HEK293 (cell line): Measurements from ENCODE around the gene CDC37L1.

Experiments
- BCL11A ChIP-seq: fragments of 450-650 bp; formaldehyde crosslinking; IDR thresholded peaks from 2 replicates; pipeline ENCODE4 v1.5.1; 2016; ENCODE audit warnings: low read depth, missing biosample characterization, missing genetic modification characterization
- KLF8 ChIP-seq: fragments of 450-650 bp; formaldehyde crosslinking; IDR thresholded peaks from 2 replicates; pipeline ENCODE4 v1.5.1; 2016; ENCODE audit warnings: missing biosample characterization, missing genetic modification characterization
- MYNN ChIP-seq: fragments of 450-650 bp; formaldehyde crosslinking; IDR thresholded peaks from 2 replicates; pipeline ENCODE4 v1.5.1; 2016; ENCODE audit warnings: missing biosample characterization, missing genetic modification characterization, borderline replicate concordance
- PATZ1 ChIP-seq: fragments of 450-650 bp; formaldehyde crosslinking; IDR thresholded peaks from 2 replicates; pipeline ENCODE4 v1.5.1; 2016; ENCODE audit warnings: missing biosample characterization, missing genetic modification characterization
- SP7 ChIP-seq: fragments of 450-650 bp; formaldehyde crosslinking; IDR thresholded peaks from 2 replicates; pipeline ENCODE4 v1.5.1; 2016; ENCODE audit warnings: missing biosample characterization, missing genetic modification characterization
- ZBTB17 ChIP-seq: fragments of 450-650 bp; formaldehyde crosslinking; IDR thresholded peaks from 2 replicates; pipeline ENCODE4 v1.5.1; 2016; ENCODE audit warnings: missing biosample characterization, missing genetic modification characterization
- ZBTB48 ChIP-seq: fragments of 450-650 bp; formaldehyde crosslinking; IDR thresholded peaks from 2 replicates; pipeline ENCODE4 v1.5.1; 2016; ENCODE audit warnings: missing biosample characterization, missing genetic modification characterization
- ZFHX2 ChIP-seq: fragments of 450-650 bp; formaldehyde crosslinking; conservative IDR thresholded peaks from 2 replicates; pipeline ENCODE4 v1.5.1; 2016; ENCODE audit warnings: missing biosample characterization, missing genetic modification characterization
- ZFP41 ChIP-seq: fragments of 450-650 bp; formaldehyde crosslinking; IDR thresholded peaks from 2 replicates; pipeline ENCODE4 v1.5.1; 2016; ENCODE audit warnings: missing biosample characterization, missing genetic modification characterization, borderline replicate concordance
- ZNF239 ChIP-seq: fragments of 450-650 bp; formaldehyde crosslinking; IDR thresholded peaks from 2 replicates; pipeline ENCODE4 v1.5.1; 2016; ENCODE audit warnings: missing biosample characterization, missing genetic modification characterization
- ZNF391 ChIP-seq: fragments of 450-650 bp; formaldehyde crosslinking; IDR thresholded peaks from 2 replicates; pipeline ENCODE4 v1.5.1; 2016; ENCODE audit warnings: low read depth, missing biosample characterization, missing genetic modification characterization, borderline replicate concordance
- ZNF501 ChIP-seq: fragments of 450-650 bp; formaldehyde crosslinking; IDR thresholded peaks from 2 replicates; pipeline ENCODE4 v1.5.1; 2016; ENCODE audit warnings: missing biosample characterization, missing genetic modification characterization
- ZNF514 ChIP-seq: fragments of 450-650 bp; formaldehyde crosslinking; IDR thresholded peaks from 2 replicates; pipeline ENCODE4 v1.5.1; 2016; ENCODE audit warnings: missing biosample characterization, missing genetic modification characterization
- ZNF549 ChIP-seq: fragments of 450-650 bp; IDR thresholded peaks from 2 replicates; pipeline ENCODE4 v1.5.1; 2018; ENCODE audit warnings: missing biosample characterization, missing genetic modification characterization, mild to moderate bottlenecking, inconsistent platforms, moderate library complexity
- ZNF600 ChIP-seq: fragments of 450-650 bp; formaldehyde crosslinking; IDR thresholded peaks from 2 replicates; pipeline ENCODE4 v1.5.1; 2016; ENCODE audit warnings: missing biosample characterization, missing genetic modification characterization
- ZNF777 ChIP-seq: fragments of 450-650 bp; formaldehyde crosslinking; IDR thresholded peaks from 2 replicates; pipeline ENCODE4 v1.5.1; 2017; ENCODE audit warnings: missing biosample characterization, missing genetic modification characterization, borderline replicate concordance
- ZNF785 ChIP-seq: fragments of 450-650 bp; formaldehyde crosslinking; IDR thresholded peaks from 2 replicates; pipeline ENCODE4 v1.5.1; 2016; ENCODE audit warnings: missing biosample characterization, missing genetic modification characterization
- ZXDB ChIP-seq: fragments of 450-650 bp; formaldehyde crosslinking; IDR thresholded peaks from 2 replicates; pipeline ENCODE4 v1.5.1; 2016; ENCODE audit warnings: missing biosample characterization, missing genetic modification characterization
- TF ChIP-seq, protein P1 (sequence below): fragments of 450-650 bp; formaldehyde crosslinking; conservative IDR thresholded peaks from 2 replicates; pipeline ENCODE4 v1.5.1; 2016; ENCODE audit warnings: low read depth, missing biosample characterization, missing genetic modification characterization
- TF ChIP-seq, protein P2 (sequence below): fragments of 450-650 bp; formaldehyde crosslinking; IDR thresholded peaks from 2 replicates; pipeline ENCODE4 v1.5.1; 2016; ENCODE audit warnings: missing biosample characterization, missing genetic modification characterization
- TF ChIP-seq, protein P3 (sequence below): fragments of 450-650 bp; formaldehyde crosslinking; optimal IDR thresholded peaks from 2 replicates; pipeline ENCODE3; 2016; ENCODE audit warnings: missing biosample characterization, mild to moderate bottlenecking, missing genetic modification characterization

Gene CDC37L1

DNA sequence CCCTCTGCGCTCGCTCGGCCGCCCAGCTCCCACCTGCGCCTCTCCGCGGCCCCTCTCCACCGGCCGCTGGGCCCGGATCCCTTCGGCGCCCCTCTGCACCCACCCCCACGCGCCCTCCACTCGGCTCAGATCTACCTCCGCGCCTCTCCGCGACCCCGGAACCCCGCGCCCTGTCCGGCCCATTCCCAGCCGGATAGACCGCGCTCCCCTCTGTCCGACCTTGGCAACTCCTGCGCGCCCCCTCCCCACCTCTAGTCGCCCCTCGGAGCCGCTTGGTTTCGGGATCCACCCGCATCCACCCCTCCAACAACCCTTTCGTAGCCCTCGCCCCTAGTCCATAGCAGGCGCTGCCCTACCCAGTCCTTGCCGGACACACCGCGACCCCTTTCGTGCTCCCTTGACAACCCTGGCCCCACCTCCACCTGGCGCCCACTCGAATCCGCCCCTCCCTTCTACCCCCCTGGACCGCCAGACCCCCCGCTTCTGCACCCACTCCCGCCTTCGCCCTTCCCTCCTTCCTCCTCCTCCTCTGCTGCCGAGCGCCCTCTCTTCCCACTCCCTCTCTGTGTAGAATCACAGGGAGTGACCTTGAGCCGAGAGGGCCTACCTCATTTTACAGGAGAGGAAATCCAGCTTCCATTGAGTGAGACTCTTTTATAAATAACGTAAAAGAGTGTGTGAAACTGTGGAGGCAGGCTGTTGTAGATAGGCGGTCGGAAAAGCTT lies 62.2 kb downstream of the CDC37L1 start (continued):
- TF ChIP-seq PATZ1 (peak; percentile 69), ZBTB17 (peak; percentile 36; the same call in 1 of the 2 replicates), ZNF501 (tag by site-specific recombination) (peak; percentile 28; the same call in 1 of the 2 replicates), ZFP41 (no peak), ZNF514 (no peak), ZNF391 (peak; percentile 65; the same call in 1 of the 2 replicates), ZNF600 (tag by site-specific recombination) (peak; percentile 57), ZNF785 (no peak), MYNN (tag by site-specific recombination) (no peak), KLF8 (tag by site-specific recombination) (no peak; the same call in 1 of the 2 replicates), ZNF239 (0 out of 2 replicates have a peak, but pooled peaks have one; percentile 23), ZNF777 (peak; percentile 33; the same call in 1 of the 2 replicates), BCL11A (0 out of 2 replicates have a peak, but pooled peaks have one; percentile 19), ZNF549 (tag by site-specific recombination) (no peak), SP7 (tag by site-specific recombination) (peak; percentile 17; the same call in 1 of the 2 replicates), ZFHX2 (peak; percentile 99), ZXDB (tag by site-specific recombination) (0 out of 2 replicates have a peak, but pooled peaks have one; percentile 8), ZBTB48 (tag by site-specific recombination) (peak; percentile 75)
- TF ChIP-seq, protein P1, sequence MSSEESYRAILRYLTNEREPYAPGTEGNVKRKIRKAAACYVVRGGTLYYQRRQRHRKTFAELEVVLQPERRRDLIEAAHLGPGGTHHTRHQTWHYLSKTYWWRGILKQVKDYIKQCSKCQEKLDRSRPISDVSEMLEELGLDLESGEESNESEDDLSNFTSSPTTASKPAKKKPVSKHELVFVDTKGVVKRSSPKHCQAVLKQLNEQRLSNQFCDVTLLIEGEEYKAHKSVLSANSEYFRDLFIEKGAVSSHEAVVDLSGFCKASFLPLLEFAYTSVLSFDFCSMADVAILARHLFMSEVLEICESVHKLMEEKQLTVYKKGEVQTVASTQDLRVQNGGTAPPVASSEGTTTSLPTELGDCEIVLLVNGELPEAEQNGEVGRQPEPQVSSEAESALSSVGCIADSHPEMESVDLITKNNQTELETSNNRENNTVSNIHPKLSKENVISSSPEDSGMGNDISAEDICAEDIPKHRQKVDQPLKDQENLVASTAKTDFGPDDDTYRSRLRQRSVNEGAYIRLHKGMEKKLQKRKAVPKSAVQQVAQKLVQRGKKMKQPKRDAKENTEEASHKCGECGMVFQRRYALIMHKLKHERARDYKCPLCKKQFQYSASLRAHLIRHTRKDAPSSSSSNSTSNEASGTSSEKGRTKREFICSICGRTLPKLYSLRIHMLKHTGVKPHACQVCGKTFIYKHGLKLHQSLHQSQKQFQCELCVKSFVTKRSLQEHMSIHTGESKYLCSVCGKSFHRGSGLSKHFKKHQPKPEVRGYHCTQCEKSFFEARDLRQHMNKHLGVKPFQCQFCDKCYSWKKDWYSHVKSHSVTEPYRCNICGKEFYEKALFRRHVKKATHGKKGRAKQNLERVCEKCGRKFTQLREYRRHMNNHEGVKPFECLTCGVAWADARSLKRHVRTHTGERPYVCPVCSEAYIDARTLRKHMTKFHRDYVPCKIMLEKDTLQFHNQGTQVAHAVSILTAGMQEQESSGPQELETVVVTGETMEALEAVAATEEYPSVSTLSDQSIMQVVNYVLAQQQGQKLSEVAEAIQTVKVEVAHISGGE: peak; percentile 32; the same call in 1 of the 2 replicates
- TF ChIP-seq, protein P2, sequence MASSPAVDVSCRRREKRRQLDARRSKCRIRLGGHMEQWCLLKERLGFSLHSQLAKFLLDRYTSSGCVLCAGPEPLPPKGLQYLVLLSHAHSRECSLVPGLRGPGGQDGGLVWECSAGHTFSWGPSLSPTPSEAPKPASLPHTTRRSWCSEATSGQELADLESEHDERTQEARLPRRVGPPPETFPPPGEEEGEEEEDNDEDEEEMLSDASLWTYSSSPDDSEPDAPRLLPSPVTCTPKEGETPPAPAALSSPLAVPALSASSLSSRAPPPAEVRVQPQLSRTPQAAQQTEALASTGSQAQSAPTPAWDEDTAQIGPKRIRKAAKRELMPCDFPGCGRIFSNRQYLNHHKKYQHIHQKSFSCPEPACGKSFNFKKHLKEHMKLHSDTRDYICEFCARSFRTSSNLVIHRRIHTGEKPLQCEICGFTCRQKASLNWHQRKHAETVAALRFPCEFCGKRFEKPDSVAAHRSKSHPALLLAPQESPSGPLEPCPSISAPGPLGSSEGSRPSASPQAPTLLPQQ (tag by site-specific recombination): peak; percentile 43; the same call in 1 of the 2 replicates
- TF ChIP-seq, protein P3, sequence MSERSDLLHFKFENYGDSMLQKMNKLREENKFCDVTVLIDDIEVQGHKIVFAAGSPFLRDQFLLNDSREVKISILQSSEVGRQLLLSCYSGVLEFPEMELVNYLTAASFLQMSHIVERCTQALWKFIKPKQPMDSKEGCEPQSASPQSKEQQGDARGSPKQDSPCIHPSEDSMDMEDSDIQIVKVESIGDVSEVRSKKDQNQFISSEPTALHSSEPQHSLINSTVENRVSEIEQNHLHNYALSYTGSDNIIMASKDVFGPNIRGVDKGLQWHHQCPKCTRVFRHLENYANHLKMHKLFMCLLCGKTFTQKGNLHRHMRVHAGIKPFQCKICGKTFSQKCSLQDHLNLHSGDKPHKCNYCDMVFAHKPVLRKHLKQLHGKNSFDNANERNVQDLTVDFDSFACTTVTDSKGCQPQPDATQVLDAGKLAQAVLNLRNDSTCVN (tag by site-specific recombination): peak; percentile 5
